Ishikawa (cell line): ENCODE data around the gene GATAD2A.

Source experiments
- CEBPB ChIP-seq: IDR thresholded peaks from 2 replicates; pipeline ENCODE4 v1.6.1; 2012
- CREB1 ChIP-seq: IDR thresholded peaks from 2 replicates; pipeline ENCODE4 v1.6.1; 2012; ENCODE audit warnings: low read depth
- EGR1 ChIP-seq: IDR thresholded peaks from 2 replicates; pipeline ENCODE4 v1.6.1; 2012
- EP300 ChIP-seq: IDR thresholded peaks from 2 replicates; pipeline ENCODE4 v1.6.1; 2012; ENCODE audit warnings: borderline replicate concordance
- FOXM1 ChIP-seq: IDR thresholded peaks from 2 replicates; pipeline ENCODE4 v1.6.1; 2012; ENCODE audit warnings: low read depth, borderline replicate concordance
- MAX ChIP-seq: IDR thresholded peaks from 2 replicates; pipeline ENCODE4 v1.6.1; 2012
- NFIC ChIP-seq: IDR thresholded peaks from 2 replicates; pipeline ENCODE4 v1.6.1; 2012
- RAD21 ChIP-seq: IDR thresholded peaks from 2 replicates; pipeline ENCODE4 v1.6.1; 2012; ENCODE audit warnings: low read depth
- TAF1 ChIP-seq: IDR thresholded peaks from 2 replicates; pipeline ENCODE4 v1.6.1; 2012; ENCODE audit warnings: low read depth, mild to moderate bottlenecking
- TCF12 ChIP-seq: IDR thresholded peaks from 2 replicates; pipeline ENCODE4 v1.6.1; 2012; ENCODE audit warnings: low read depth
- TEAD4 ChIP-seq: IDR thresholded peaks from 2 replicates; pipeline ENCODE4 v1.6.1; 2012
- YY1 ChIP-seq: IDR thresholded peaks from 2 replicates; pipeline ENCODE4 v1.6.1; 2012; ENCODE audit warnings: low read depth
- ZBTB7A ChIP-seq: IDR thresholded peaks from 2 replicates; pipeline ENCODE4 v1.6.1; 2012; ENCODE audit warnings: low read depth
- TF ChIP-seq, protein P1 (sequence below): IDR thresholded peaks from 2 replicates; pipeline ENCODE4 v1.6.1; 2012
- TF ChIP-seq, protein P2 (sequence below): IDR thresholded peaks from 2 replicates; pipeline ENCODE4 v1.6.1; 2012; ENCODE audit warnings: low read depth, mild to moderate bottlenecking

The GATAD2A gene

GRCh38 chr19:19361075-19361594, 44.3 kb upstream of the GATAD2A start:
- no peak for TF ChIP-seq FOXM1
- TF ChIP-seq TAF1: no peak
- no peak for TF ChIP-seq EGR1
- TF ChIP-seq CEBPB: no peak
- TF ChIP-seq, protein P1, sequence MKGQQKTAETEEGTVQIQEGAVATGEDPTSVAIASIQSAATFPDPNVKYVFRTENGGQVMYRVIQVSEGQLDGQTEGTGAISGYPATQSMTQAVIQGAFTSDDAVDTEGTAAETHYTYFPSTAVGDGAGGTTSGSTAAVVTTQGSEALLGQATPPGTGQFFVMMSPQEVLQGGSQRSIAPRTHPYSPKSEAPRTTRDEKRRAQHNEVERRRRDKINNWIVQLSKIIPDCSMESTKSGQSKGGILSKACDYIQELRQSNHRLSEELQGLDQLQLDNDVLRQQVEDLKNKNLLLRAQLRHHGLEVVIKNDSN: peak; percentile 69
- TF ChIP-seq RAD21: peak; percentile 50
- TF ChIP-seq MAX: peak; percentile 90
- TF ChIP-seq, protein P2, sequence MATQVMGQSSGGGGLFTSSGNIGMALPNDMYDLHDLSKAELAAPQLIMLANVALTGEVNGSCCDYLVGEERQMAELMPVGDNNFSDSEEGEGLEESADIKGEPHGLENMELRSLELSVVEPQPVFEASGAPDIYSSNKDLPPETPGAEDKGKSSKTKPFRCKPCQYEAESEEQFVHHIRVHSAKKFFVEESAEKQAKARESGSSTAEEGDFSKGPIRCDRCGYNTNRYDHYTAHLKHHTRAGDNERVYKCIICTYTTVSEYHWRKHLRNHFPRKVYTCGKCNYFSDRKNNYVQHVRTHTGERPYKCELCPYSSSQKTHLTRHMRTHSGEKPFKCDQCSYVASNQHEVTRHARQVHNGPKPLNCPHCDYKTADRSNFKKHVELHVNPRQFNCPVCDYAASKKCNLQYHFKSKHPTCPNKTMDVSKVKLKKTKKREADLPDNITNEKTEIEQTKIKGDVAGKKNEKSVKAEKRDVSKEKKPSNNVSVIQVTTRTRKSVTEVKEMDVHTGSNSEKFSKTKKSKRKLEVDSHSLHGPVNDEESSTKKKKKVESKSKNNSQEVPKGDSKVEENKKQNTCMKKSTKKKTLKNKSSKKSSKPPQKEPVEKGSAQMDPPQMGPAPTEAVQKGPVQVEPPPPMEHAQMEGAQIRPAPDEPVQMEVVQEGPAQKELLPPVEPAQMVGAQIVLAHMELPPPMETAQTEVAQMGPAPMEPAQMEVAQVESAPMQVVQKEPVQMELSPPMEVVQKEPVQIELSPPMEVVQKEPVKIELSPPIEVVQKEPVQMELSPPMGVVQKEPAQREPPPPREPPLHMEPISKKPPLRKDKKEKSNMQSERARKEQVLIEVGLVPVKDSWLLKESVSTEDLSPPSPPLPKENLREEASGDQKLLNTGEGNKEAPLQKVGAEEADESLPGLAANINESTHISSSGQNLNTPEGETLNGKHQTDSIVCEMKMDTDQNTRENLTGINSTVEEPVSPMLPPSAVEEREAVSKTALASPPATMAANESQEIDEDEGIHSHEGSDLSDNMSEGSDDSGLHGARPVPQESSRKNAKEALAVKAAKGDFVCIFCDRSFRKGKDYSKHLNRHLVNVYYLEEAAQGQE: no peak
- TF ChIP-seq TCF12: no peak
- no peak for TF ChIP-seq TEAD4

- no peak for TF ChIP-seq NFIC
- no peak for TF ChIP-seq CEBPB
- no peak for TF ChIP-seq ZBTB7A
- TF ChIP-seq CREB1: no peak
- TF ChIP-seq TCF12: no peak
- no peak for TF ChIP-seq EP300
- TF ChIP-seq, protein P2: no peak
- TF ChIP-seq, protein P1: no peak
- TF ChIP-seq YY1: no peak
- TF ChIP-seq TEAD4: no peak
- no peak for TF ChIP-seq MAX
These were observed 43.4 kb upstream of the GATAD2A start for GRCh38 chr19:19362075-19362474.

DNA sequence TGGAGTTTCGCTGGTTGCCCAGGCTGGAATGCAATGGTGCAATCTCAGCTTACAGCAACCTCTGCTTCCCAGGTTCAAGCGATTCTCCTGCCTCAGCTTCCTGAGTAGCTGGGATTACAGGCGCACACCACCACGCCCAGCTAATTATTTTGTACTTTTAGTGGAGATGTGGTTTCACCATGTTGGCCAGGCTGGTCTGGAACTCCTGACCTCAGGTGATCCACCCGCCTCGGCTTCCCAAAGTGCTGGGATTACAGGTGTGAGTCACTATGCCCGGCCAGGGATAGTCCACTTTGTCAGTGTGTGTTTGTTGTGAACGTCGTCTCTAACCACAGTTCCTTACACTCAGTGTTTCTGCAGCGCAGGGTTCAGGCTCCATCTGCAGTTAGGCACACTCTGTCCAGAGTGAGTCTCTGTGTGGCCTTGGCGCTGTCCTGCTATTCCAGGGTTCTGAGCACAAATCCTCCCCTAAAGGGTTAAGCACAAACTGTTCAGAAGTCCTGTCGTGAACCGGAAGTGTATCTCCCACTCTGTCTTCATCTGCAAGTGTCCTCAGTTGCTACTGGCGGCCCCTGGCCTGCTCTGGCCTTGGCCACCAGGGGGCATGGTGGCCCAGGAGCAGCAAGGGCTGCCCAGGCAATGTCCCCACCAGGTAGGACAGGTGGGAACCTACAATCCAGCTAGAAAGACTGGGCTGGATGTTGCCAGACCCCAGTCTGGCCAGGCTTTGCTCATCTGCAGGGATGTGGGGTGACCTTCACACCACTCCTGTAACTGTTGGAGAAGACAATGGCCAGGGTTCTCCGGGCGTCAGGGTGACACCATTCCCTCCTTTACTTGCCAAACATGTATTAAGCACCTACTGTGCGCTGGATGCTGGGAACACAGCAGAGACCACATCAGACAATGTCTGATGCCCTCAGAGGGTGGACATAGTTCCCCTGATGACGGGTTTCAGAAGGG, 38.8 kb upstream of the GATAD2A start:
- TF ChIP-seq YY1 (peak; percentile 73), RAD21 (peak; percentile 97), EGR1 (no peak), MAX (peak; percentile 76), TEAD4 (no peak), CREB1 (no peak), FOXM1 (no peak), NFIC (0 out of 2 replicates have a peak, but pooled peaks have one; percentile 15), EP300 (no peak), CEBPB (no peak), TCF12 (0 out of 2 replicates have a peak, but pooled peaks have one; percentile 43), ZBTB7A (no peak), TAF1 (peak; percentile 45; the same call in 1 of the 2 replicates)
- TF ChIP-seq, protein P1: 0 out of 2 replicates have a peak, but pooled peaks have one; percentile 4
- TF ChIP-seq, protein P2: peak; percentile 13; the same call in 1 of the 2 replicates
